GM10248 (cell line): ENCODE measurements around the gene ERICH6.

ENCODE experiments used
- CTCF ChIA-PET: fragments of 300-600 bp; sonication (Branson Sonifier 250); formaldehyde crosslinking; extraction: SDS; loops from one replicate; lab custom pipeline; 2021; ENCODE audit warnings: antibody characterized with exemption; lab: Yijun Ruan, JAX
- POLR2A ChIA-PET: fragments of 350-650 bp; sonication (Branson Sonifier 250); formaldehyde crosslinking; extraction: SDS; loops from one replicate; lab custom pipeline; 2020; ENCODE audit warnings: antibody characterized with exemption; lab: Yijun Ruan, JAX
- DNase-seq: peaks from one replicate; pipeline ENCODE4 v3.0.0; 2012; ENCODE audit errors: extremely low spot score
- TF ChIP-seq, protein P1 (sequence below): IDR thresholded peaks from 2 replicates; pipeline ENCODE4 v1.5.1; 2012; ENCODE audit warnings: mild to moderate bottlenecking, low read depth; ENCODE audit errors: extremely low read depth, missing control alignments, control extremely low read depth

ERICH6 gene

DNA sequence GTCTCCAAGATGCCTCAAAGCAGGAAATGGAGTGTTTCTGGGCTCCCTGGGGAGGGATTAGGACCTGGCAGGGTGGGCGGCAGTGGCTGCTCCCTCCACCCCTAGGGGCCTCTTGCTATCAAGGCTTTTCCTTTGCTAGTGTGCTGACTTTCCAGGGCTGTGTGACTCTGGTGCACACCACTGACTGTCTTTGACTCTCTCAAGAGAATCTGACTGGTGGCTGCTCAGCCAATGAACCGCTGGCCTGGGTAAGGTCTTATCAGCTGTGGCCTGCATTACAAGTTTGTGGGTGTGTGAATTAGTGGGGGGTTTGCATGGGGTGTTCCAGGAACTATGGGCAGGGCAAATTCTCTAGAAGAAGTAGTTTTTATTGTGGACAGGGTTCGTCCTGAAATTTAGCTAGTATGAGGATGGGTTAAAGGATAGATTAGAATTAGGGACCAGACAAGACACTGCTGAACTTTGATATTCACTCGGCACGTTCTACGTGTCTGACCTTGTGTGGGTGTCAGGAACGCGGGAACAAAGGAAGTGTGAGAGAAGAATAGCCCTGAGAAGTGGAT lies 29.7 kb upstream of the ERICH6 start:
- TF ChIP-seq, protein P1, sequence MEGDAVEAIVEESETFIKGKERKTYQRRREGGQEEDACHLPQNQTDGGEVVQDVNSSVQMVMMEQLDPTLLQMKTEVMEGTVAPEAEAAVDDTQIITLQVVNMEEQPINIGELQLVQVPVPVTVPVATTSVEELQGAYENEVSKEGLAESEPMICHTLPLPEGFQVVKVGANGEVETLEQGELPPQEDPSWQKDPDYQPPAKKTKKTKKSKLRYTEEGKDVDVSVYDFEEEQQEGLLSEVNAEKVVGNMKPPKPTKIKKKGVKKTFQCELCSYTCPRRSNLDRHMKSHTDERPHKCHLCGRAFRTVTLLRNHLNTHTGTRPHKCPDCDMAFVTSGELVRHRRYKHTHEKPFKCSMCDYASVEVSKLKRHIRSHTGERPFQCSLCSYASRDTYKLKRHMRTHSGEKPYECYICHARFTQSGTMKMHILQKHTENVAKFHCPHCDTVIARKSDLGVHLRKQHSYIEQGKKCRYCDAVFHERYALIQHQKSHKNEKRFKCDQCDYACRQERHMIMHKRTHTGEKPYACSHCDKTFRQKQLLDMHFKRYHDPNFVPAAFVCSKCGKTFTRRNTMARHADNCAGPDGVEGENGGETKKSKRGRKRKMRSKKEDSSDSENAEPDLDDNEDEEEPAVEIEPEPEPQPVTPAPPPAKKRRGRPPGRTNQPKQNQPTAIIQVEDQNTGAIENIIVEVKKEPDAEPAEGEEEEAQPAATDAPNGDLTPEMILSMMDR = no peak
- ChIA-PET CTCF (interaction anchor here (3.0 to 5.6 kb wide), 2 partner anchors 12 to 30 kb away, joined by 12 to 33 read pairs; partner anchors contain the start of gene SIAH2), POLR2A (no interaction called here)
- DNase-seq = no peak

DNA sequence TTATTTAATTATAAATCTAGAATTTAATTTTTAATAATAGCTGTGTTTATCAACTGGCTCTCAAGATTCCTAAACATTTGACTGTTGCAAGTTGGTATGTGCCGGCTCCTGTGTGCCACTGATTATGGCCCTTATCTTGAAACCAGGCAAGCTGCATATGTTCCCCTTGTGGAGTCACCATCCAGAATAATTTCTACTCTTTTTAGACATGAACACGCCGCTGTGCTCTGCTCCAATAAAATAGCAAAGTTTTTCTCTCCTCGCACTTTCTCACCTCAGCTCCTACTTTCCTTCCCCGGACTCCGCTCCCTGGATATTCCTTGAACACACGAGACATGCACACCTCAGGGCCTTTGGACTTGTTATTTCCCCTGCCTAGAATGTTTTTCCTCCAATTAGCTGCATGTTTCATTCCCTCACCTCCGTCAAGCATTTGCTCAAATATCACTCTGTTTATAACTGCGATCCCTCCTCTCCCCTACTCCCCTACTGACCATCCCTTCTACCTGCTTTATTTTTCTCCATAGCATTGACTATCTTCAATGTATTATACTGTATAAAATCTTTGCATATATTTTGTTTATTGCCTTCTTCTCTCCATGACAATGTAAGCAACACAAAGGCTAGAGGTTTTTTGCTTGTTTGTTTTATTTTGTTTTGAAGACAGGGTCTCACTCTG lies 26.1 kb upstream of the ERICH6 start:
- TF ChIP-seq, protein P1 = no peak
- DNase-seq = no peak
- ChIA-PET CTCF (interaction anchor here (0.9 to 2.7 kb wide), 5 partner anchors 9 to 135 kb away, joined by 3 to 11 read pairs (median 4); no protein-coding TSS in a partner anchor), POLR2A (no interaction called here)

DNA sequence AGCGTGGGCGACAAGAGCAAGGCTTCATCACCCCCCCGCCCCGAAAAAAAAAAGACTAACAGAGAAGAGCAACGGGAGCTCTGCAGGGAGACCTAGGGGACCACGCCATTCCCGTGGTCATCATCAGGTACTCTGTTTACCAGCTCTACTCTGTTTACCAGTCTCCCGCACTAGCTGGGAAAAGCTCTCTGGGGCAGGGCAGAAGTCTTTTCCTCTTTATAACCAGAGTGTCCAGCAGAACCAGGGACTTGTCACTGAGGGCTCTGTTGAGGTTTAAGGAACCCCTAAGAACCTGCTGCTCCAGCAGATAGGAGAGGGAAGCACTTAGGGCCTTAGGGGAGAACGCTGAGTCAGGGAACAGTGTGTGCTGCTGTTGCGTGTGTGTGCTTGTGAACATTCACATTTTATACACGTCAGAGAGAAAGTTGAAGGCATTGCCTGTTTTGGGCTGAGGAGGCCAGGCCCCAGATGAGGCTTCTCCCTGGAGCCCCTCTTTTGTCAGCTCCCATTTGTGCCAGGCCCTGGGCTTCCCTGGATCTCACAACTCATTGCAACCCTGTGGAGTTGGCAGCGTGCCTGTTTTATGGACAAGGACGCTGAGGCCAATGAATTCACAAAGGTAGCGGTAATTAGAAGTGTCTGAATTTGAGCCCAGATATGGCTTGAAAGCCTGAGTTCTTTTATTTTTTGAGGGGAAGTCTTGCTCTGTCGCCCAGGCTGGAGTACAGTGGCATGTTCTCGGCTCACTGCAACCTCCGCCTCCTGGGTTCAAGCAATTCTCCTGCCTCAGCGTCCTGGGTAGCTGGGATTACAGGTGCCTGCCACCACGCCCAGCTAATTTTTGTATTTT lies 24.2 kb upstream of the ERICH6 start:
- no peak for DNase-seq
- TF ChIP-seq, protein P1 = no peak
- ChIA-PET CTCF (interaction anchor here (1.3 to 2.5 kb wide), 3 partner anchors 10 to 137 kb away, joined by 3 to 7 read pairs (median 5); partner anchors contain the start of gene ERICH6), POLR2A (no interaction called here)

DNA sequence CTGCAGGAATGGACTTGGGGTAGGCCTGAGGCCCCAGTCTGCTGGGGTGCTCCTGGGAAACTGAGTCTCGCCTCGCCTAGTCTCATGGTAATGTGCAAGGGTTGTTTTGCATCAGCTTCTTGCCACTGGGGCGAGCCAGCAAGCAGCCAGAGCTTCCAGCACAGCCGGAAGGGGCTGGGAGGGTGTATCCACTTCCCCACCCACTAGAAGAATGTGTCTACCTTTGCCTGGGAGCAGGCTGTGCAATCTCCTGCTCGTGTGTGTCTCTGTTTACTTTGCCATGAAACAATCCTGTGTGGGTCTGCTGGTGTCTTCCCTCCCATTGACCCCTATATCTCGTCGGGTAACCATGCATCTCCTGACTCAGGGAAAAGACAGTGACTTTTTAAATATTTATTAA lies 21.8 kb upstream of the ERICH6 start:
- TF ChIP-seq, protein P1 = no peak
- POLR2A ChIA-PET = no interaction called here
- no peak for DNase-seq
- CTCF ChIA-PET = interaction anchor here (1.1 kb wide), 1 partner anchor 138 kb away, joined by 3 read pairs; no protein-coding TSS in a partner anchor

DNA sequence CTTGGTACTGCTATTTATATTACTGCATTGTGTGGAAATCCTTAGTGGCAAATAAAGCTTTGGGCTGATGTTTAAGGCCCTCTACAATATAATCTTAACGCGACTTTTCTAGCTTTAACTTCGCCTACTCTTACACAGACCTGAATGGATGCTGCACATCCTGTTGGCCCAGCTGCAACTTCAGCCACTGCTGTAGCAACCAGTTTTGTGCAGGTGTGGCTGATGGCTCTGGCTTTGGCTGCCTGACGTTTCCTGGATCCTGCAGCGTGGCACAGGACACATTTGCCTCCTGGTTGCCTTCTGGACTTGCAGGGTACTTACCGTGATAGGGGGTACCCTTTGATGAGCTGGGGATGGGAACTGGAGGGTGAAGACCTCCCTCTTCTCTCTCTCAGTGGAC lies 20.2 kb upstream of the ERICH6 start:
- ChIA-PET CTCF (interaction anchor here (0.6 to 1.2 kb wide), 2 partner anchors 14 to 35 kb away, joined by 3 read pairs; no protein-coding TSS in a partner anchor), POLR2A (no interaction called here)
- TF ChIP-seq, protein P1 = no peak
- DNase-seq = no peak

DNA sequence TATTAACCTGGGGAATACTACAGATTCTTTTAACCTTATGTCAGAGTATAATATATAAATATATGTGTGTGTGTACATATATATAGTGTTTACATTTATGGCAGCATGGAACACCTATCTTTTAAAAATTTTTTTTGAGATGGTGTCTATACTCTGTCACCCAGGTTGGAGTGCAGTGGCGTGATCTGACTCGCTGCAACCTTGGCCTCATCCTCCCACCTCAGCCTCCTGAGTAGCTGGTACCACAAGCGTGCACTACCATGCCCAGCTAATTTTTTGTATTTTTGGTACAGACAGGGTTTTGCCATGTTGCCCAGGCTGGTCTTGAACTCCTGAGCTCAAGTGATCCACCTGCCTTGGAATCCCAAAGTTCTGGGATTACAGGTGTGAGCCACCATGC lies 18.5 kb upstream of the ERICH6 start:
- TF ChIP-seq, protein P1 = no peak
- no peak for DNase-seq
- POLR2A ChIA-PET = interaction anchor here (1.0 kb wide), 1 partner anchor 41 kb away, joined by 3 read pairs; the partner anchor contains the start of gene SIAH2
- CTCF ChIA-PET = interaction anchor here (0.9 to 2.8 kb wide), 30 partner anchors 9 to 426 kb away, joined by 3 to 33 read pairs (median 5); partner anchors contain the start of genes ERICH6 and SIAH2
